Measurements from ENCODE around the gene MOK.

MOK gene

DNA sequence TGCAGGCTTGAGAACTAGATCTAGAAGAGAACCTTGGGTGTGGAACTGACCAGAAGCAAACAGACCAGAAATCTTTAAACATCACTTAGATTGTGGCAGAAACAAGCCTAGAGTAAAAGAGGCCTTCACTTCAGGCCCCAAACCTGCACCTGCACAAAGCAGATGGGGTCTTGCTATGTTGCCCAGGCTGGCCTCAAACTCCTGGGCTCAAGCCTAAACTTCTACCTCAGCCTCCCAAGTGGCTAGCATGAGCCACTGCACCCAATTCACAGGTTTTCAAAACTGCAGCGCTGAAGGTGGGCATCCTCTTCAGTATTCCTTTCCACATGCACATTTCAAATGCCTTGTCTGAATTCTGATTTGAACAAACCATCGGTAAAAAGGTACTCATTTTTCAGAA is 19.9 kb downstream of the MOK start:
- DNase-seq (ENCODE audit: low read depth in 2 of 2, low spot score in 1 of 2): no peak

DNA sequence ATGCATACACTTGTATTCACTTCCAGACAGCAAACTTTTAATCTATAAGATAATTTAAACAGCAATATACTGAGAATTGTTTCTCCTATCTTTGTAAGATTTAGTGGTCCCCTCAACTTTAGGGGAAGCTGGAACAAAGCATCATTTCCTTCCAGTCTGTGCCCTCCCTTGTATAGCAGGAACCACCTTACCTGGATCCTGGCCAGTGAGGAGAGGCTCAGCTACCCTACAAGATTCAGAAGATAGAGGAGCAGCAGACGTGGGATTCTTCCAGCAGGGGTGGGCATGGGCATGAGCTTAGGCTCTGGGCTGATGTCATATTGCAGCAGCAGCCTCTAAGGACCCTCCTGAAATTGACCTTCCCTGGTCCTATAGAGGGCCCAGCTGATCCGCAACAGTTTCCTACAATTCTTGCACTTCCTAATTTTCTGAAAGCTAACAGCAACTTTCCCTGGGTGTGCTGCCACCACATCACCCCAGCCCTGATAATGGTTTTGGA is 21.3 kb downstream of the MOK start:
- DNase-seq (ENCODE audit: low read depth in 2 of 2, low spot score in 1 of 2): no peak

DNA sequence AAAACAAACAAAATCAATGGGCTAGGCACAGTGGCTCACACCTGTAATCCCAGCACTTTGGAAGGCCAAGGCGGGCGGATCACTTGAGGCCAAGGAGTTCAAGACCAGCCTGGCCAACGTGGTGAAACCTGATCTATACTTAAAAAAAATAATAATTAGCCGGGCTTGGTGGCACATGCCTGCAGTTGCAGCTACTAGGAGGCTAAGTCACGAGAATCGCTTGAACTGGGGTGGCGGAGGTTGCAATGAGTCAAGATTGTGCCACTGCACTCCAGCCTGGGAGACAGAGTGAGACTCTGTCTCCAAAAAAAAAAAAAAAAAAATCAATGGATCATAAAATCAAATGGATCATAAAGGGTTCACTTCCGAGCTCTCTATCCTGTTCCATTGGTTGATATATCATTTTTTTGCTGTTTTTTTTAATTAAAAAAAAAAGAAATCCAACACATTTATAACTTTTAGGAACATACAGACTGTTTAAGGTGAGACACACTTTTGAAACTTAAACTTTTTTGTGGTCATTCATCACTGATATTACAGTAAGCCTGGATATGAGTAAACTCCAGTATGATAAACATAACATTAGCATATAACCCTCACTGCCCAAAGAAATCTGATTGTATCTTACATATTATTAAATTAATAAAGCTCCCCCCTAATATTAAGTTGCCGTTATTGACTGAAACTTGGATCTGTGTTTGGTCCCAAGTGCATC is 22.1 kb downstream of the MOK start:
- DNase-seq (ENCODE audit: low read depth in 2 of 2, low spot score in 1 of 2): no peak

DNA sequence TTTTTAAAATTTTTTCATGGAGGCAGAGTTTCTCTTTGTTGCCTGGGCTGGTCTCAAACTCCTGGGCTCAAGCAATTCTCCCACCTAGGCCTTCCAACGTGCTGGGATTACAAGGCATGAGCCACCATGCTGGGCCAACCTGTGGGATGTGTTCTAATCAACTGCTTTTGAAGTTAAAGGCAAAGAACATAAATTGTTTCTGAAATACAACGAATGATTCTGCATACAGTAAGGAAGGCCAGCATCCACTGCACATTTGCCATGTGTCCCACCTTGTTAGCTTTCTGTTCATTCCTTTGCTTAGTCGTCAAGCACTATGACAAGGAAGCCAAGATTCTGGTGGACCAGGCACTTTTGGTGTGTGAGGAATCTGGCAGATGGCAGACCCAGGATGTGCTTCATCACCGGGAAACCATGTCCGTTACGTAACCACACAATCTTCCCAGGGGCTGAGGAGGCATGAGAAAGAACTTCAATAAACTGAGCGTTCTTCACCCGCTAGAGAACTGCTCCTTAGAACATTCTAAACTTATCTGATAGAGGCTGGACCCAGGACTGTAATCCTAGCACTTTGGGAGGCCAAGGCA is 24.5 kb downstream of the MOK start:
- no peak for DNase-seq (ENCODE audit: low read depth in 2 of 2, low spot score in 1 of 2)

DNA sequence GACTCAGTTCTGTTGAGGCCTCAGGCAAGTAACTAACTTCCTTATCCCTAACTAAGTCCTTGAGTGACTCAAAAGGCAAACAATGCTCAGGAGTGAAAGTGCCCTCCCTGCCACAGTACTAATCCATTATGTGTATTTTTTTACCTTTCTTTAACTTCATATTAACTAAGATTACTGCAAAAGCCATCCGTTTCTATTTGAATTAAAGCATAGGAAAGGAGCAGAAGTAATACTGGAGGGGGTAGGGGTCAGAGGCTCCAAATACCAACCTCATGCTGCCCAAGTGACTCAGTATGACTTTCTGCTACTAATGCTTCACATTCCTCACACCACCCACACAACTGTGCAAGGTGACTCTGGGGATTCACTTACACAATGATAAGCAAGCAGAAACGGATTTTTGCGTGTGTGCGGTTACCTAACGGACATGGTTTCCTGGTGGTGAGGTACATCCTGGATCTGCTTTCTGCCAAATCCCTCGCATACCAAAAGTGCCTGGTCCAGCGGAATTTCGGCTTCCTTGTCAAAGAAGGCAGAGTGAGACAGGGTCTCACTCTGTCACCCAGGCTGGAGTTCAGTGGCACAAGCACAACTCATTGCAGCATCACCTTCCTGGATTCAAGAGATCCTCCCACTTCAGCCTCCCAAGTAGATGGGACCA is 25.1 kb downstream of the MOK start:
- DNase-seq (ENCODE audit: low read depth in 2 of 2, low spot score in 1 of 2): no peak

DNA sequence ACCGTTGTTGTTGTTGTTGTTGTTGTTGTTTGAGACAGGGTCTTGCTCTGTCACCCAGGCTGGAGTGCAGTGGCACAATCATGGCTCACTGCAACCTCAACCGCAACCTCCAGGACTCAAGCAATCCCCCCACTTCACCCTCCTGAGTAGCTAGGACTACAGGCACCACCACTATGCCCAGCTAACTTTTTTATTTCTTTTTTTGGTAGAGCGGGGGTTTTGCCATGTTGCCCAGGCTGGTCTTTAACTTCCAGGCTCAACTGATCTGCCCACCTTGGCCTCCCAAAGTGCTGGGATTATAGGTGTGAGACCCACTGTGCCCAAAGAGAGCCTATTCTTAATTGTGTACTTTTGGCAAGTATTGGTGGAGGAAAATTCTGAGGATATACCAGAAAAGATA is 25.7 kb downstream of the MOK start:
- no peak for DNase-seq (ENCODE audit: low read depth in 2 of 2, low spot score in 1 of 2)

DNA sequence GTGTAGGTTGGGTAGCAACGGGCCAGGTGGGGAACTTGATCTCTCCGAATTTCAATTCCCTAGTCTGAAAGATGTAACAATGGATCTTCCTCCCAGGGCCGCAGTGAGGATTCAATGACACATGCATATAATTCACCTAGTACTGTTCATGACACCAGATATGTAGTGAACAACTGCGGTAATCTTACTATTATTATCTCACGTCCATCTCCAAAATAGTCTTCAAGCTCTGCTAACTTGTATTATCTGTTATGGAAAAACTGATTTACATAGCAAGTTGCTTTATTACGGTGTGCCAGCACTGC is 26.4 kb downstream of the MOK start:
- no peak for DNase-seq (ENCODE audit: low read depth in 2 of 2, low spot score in 1 of 2)

DNA sequence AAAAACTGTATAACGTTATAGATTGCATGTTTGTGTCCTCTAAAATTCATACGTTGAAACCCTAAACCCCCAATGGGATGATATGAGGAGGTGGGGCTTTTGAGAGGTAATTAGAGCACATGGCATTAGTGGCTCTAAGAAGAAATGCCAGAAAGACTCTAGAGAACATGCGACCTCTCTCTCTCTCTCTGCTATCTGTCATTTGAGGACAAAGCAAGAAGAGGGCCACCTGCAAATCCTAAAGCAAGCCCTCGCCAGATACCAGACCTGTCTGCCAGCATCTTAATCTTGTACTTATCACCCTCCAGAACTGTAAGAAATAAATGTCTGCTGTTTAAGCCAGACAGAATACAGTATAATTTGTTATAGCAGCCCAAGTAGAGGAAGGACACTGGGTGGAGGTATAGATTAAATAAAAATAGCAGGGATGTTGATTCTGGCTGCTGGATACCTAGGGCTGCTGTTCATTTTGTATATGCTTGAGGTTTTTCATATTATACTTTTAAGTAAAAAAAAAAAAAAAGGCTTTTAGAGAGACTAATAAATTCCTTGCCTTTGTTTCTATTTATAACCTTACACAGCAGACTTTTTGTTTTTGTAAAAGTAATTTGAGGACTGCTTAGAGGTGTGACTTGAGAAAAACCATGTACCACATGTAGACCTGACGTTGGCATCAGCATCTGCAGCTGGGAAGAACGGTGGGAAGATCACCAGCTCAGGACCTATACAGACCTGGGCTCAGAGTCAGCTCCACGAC is 26.9 kb downstream of the MOK start:
- no peak for DNase-seq (ENCODE audit: low read depth in 2 of 2, low spot score in 1 of 2)

DNA sequence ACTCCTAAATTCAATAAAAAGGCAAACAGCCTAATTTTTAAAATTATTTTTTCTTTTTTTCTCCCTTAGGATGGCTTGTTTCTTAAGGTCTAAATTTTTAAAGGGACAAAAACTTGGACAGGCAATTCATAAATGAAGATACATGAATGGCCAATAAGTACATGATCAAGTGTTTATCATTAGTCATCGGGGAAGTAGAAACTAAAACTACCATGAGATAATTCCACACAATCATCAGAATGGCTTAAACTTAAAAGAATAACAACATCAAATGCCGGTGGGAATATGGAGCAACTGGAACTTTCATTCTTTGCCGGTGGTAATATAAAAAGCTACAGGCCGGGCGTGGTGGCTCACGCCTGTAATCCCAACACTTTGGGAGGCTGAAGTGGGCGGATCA is 29.1 kb downstream of the MOK start:
- DNase-seq (ENCODE audit: low read depth in 2 of 2, low spot score in 1 of 2): no peak

DNA sequence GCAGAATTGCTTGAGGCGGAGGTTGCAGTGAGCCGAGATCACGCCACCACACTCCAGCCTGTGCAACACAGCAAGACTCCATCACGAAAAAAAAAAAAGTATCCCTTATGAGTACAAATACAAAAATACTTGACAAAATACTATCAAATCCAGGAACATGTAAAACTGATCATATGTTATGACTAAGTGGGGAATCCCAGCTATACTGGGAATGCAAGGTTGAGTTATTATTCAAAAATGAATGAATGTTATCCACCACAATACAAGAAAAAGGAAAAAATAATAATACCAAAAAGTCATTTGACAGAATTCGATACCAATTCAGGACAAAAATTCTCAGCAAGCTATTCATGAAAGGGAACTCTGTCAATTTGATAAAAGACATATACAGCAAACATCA is 32.6 kb downstream of the MOK start:
- DNase-seq (ENCODE audit: low read depth in 2 of 2, low spot score in 1 of 2): no peak

DNA sequence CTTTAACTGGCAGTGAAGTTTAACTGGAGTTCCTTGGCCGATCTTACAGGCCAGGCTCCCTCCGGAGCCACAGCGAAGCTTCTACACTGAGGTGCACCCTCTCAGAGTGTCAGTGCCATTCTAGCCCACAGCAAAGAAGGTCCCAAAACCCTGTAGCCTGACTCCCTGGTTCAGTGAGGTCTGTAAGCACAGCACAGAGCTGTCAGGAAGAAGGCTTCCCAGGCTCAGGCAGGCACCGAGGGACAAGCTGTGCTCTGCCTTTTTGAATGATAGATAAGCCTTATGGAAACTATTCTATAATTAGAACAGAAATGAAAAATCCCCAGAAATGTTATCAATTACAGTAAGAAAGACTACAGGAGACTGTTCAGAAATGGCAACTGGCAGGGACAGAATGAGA is 40.2 kb downstream of the MOK start:
- no peak for DNase-seq (ENCODE audit: low read depth in 2 of 2, low spot score in 1 of 2)

DNA sequence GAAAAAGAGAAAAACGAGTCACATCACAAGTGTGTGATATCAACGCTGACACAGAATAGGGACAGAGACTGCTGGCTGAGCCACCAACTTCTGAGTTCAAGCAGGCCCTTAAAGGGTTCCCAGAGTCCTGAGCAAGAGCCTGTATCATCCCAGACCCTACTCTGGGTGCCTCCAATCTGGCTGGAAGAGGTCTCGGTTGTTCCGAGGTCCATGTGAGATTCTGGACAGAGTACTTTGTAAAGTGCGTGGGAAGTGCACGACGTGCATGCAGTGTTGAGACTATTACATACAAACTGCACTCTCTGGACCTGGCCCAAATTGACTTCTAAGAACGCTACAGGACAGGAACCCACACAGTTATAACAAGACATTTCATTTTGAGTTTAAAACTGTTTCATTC is 40.6 kb downstream of the MOK start:
- DNase-seq (ENCODE audit: low read depth in 2 of 2, low spot score in 1 of 2): no peak

DNA sequence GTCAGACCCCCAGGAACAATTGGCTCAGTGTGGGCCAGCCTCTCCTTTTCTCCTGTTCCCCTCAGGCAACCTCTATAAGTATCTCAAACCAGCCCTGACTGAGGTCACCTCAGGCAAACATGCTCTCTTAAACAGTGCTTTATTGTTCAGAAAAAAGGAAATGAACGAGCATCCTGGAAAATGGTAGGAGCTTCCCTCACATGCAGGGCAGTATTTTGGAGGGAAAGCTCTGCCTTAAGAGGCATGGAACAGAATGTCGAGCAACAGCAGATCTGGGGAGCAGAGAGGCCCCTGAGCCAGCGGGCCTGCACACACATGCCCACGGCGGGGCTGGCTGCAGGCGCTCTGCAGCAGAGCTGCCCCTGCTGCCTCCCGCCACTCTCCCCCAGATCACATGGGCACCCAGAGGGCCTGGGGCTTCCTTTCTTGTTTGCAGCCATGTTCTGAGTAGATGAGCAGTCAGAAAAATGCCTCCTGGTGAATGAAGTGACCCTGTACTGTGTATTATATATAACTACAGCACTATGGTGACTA is 42.0 kb downstream of the MOK start:
- DNase-seq (ENCODE audit: low read depth in 2 of 2, low spot score in 1 of 2): no peak

DNA sequence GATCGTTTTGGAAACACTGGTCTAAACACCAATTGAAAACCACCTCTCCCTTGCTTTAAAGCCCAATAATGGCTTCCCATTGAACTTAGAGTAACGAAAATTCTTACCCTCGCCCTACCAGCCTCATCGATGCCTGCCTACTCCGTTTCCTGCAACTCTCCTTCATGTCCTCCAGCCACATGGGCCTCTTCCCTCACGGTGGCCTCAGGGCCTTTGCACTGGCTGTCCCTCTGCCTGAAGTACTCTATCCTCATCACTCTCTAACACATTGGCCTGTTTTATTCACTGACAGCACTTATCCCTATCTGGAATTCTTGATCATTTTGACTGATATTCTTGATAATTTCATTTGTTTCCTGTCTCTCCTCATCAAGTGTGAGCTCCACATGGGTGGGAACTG is 46.8 kb downstream of the MOK start:
- no peak for DNase-seq (ENCODE audit: low read depth in 2 of 2, low spot score in 1 of 2)

DNA sequence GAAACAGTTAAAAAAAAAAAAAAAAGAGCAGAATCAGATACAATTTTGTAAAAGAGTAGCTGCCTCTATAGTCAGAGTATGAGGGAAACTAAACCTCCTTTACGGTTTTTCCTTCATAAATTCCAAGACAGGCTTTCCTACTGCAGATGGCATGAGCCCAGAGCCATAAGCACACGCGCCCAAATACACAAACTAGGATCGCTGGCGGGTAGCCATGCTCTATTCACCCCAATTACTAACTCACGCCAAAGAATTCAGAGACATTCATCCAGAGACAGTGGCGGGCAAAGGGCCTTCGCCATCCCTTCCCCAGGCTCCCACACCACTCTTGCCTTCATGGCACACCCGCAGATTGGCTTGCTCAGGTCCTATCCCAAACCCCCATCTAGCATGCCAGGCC is 48.2 kb downstream of the MOK start:
- DNase-seq (ENCODE audit: low read depth in 2 of 2, low spot score in 1 of 2): no peak

DNA sequence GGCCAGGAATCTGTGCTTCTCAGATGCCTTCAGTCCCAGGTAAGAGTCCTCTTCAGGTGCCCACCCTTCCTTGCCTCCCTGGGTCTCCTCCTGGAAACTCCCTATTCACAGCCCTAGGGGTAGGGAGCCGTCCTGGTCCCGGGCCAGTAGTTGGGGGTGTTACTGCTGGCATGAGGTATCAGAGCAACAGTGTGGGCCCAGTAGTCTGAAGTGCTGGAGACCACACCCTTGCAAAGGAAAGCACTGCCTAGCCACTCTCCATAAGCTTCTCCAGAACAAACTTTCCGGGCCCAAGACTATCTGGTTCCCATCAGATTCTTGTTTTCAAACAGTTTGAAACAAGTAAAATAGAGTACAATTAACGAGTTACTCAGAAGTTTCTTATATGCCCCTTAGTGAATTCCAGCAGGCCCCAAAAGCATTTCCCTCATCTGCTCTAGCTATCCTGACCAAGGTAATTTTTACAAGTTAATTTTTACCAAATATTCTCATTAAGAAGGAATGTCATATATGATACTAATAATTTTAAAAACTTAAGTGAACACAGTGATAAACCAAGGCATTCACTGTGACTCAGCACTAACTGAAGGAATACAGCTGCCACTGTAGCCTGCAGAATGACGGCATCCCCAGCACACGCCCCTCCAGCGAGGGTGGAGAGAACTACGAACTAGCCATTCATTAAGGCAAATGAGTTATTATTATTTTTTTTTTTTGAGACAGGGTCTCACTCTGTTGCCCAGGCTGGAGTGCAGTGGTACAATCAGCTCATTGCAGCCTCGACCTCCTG is 49.4 kb downstream of the MOK start:
- no peak for DNase-seq (ENCODE audit: low read depth in 2 of 2, low spot score in 1 of 2)

DNA sequence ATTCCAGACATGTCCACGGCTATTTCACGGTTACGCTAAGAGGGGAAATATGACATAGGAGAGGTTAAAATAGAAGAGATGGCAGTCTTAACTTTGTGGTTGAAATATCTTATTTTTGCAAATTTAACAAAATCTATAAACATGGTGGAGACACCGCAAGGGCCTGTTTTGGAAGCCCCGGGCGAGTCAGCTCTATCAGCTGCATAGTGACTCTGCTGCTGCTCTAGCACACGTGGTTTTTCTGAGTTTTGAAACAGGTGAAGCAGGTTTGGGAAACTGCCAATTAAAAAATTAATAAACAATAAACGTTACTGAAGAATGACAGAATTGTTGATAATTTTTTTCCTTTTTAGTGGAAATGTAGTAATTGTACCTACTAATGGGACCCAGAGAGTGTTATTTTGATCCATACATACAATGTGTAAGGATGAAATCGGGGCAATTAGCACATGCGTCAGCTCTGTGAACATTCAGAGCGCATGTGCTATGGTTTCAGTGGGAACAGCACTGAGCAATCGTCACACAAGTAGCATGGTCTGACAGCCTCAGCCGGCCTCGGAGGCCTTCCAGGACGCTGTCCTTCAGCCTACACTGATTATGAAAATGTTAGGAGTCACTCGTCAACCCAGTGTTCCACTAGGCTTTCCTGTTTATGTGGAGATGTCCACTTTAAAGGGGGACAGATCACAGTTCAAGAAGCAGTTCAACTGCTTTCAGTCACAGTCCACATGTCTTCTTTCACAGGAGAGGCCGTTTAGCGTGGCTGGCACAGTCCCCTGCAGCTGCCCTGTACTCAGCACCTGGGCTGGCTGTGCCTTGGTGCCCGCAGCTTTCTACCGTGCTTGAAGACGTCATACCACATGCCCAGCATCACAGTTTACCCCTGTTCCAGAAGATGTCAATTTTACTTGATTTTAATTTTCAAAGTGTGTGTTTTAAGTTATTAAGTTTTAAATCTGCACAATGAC is 51.8 kb downstream of the MOK start:
- no peak for DNase-seq (ENCODE audit: low read depth in 2 of 2, low spot score in 1 of 2)

DNA sequence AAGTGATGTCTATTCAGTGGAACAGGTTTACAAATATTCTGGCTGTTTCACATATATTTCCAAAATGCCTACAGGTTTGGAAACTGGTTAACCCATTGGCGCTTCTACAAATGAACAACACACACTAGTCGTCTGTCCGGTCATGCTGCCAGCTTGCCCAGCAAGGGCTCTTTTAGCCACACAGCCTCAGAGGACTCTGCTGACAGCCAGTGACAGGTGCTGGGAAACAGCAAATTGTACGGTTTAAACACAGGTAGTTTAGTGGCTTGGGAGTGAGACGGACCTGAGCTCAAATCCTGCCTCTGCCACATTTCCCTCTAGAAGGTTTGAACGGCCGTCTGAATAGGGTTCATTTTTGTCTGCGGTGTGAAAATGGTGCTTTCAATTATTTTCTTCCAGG is 53.8 kb downstream of the MOK start:
- no peak for DNase-seq (ENCODE audit: low read depth in 2 of 2, low spot score in 1 of 2)

DNA sequence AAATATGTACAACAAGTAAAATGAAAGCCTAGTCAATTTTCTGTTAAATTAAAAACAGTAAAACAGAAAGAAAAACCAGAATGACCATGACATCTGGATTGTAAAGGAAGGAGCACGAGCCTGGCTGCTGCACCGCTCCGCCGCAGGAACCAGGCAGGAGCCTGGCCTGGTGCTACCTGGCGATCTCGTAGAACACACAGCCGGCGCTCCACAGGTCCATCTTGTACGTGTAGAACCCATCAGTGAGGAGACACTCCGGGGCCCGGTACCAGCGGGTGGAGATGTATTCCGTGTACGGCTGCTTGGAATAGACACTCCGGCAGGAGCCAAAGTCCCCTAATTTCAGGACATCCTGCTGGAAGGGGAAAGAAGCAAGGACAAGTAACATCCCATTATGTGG is 54.3 kb downstream of the MOK start:
- DNase-seq (ENCODE audit: low read depth in 2 of 2, low spot score in 1 of 2): no peak

DNA sequence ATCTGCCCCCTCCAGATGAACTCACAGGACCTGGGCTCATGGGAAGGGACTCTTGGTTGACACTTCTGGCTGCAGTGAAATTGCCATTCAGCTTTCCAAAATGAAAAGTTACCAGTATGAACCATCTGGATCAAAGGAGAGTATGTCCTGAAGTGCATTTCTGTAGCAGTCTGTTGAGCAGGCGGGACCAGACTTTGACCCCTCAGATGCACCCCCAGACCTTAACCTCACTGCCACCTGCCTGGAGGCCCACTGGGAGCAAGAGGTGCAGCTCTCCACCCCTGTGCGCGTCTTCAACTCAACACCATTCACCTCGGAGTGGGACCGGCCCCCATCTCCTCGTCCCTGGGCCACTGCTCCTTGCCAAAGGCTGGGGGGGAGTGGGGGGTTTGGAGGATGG is 55.0 kb downstream of the MOK start:
- no peak for DNase-seq (ENCODE audit: low read depth in 2 of 2, low spot score in 1 of 2)
